GM18951 (cell line): ENCODE results near the gene DYNLT5.
"Not testable (repeated sequence)": the region's sequence is repeated elsewhere in the genome, so short reads cannot be mapped to it uniquely, and the experiment has no call there.

Experiments used
- POLR2A ChIP-seq: IDR thresholded peaks from 4 replicates; pipeline ENCODE4 v1.6.1; 2011; ENCODE audit warnings: mild to moderate bottlenecking; ENCODE audit not compliant: insufficient read length, insufficient read depth; ENCODE audit errors: extremely low read depth
- in situ Hi-C: fragments of 300-500 bp; cut with MboI; formaldehyde crosslinking; loops from one replicate; pipeline ENCODE4 v1.12.0; 2022; ENCODE audit warnings: low sequenced_read_pairs, mixed read lengths, inconsistent platforms; ENCODE audit not compliant: unreplicated experiment

DYNLT5 gene

DNA sequence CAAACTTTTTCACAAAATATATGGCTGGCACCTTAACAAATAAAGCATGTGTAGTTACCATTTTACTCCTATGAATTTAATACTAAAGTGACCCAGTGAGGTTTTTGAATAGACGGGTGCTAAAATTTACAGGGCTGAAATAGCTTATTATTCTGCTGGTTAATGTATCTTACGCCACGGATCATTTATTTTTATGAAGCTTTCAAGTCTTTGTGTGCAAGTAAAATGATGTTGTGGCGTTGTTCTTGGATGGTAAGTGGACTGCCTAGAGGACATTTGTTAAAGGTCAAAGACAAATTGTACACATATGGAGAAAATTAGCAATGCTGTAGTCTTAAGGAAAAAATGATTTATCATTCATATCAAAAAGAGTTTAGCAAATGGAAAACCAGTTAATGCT lies 26.0 kb downstream of the DYNLT5 start:
- in situ Hi-C loops = no loop called here

DNA sequence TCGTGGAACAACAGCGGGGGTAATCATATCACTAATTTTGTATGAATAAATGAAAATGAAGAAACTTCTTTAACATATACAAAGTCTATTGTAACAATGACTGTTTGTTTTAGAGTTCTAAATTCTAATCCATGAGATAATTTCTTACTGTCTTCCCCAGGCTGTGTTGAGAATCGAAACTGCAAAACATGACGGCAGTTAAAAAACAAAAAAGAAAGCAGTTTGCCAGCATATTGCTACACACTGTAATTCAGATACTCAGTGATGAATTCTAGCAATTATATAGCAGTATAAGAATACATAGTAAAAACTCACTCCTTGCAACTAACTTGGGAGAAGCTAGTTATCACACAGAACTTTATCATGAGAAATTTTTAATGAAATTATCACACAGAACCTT lies 26.7 kb downstream of the DYNLT5 start:
- in situ Hi-C loops = no loop called here
- no peak for TF ChIP-seq POLR2A

More for the DNA sequence above, 26.0 kb downstream of the DYNLT5 start:
- TF ChIP-seq POLR2A = no peak

DNA sequence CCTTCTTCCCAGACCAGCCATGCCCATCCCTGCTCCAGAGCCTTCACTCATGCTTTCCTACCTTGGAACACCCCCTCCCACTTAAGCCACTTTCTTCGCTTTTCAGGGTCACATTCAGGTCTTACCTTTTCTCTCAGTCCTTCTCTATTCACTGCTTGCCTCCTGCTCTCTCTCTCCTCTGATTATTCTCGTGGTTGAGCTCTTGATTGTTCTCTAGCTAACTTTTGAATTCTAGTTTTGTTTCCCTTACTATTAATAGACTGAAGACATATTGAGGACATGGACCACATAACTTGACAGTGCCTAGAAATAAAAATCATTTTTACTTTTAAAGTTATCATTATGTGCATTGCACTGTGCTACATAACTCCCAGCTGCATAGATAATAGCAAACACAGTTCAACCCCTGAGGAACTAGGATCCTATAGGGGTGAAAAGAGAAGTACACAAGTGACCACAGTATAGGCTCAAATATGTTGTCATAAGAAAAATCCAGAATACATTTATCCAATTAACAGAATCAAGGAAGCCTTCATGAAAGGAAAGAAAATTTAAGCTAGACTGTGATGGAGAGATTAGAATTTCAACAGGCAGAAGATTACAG lies 27.3 kb downstream of the DYNLT5 start:
- in situ Hi-C loops = no loop called here
- TF ChIP-seq POLR2A = no peak

DNA sequence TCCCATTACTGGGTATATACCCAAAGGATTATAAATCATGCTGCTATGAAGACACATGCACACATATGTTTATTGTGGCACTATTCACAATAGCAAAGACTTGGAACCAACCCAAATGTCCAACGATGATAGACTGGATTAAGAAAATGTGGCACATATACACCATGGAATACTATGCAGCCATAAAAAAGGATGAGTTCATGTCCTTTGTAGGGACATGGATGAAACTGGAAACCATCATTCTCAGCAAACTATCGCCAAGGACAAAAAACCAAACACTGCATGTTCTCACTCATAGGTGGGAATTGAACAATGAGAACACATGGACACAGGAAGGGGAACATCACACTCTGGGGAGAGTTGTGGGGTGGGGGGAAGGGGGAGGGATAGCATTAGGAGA lies 33.5 kb downstream of the DYNLT5 start:
- in situ Hi-C loops = not testable (repeated sequence)

DNA sequence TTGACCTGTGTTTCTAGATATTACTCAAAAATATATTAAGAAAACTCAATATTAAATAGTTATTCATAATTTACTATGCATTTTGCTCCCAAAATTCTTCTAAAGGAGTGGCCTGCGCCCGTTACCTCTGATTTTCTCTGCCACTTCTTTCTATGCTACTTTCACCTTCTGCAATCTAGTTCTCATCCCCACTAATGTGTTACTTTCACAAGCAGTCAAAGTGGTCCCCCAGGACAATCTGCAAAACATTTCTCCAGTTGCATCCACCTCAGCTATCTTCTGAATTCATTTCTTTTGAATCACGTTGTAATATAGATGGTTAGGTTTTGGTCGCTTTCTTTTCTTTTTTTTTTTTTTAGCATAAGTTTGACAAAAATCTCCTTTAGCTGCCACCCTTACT lies 35.4 kb downstream of the DYNLT5 start:
- TF ChIP-seq POLR2A = no peak
- in situ Hi-C loops = no loop called here

DNA sequence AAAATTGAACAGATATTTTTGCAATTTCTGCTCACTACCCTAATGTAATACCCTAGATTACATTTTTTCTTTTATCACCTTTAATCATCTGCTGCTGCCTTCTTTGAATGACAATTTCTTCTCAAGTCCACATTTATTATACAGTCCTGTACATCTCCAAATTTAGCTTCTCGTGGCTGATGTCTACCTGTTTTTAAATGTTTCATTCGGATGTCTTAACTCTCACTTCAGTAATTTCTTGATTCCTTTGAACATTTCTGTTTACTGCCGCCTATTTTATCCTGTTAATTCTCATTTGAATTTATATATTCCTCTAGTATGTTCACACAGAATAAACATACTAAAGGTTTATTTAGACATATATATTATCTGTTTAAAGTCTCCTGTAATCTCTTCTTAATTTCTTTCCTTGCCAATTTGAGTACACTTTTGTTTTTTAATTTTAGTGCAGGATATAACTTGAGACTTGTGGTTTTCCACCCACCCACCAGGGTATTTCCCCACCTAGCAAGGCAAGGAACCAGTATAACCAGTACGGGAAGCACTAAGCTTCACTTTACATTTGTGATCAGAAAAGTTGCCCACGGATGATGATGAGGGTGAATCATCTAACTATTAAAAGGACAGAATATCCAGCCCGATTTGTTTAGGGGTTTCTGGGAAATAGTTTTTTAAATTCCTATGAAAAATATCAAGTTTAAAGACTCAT lies 36.1 kb downstream of the DYNLT5 start:
- no peak for TF ChIP-seq POLR2A
- in situ Hi-C loops = no loop called here

DNA sequence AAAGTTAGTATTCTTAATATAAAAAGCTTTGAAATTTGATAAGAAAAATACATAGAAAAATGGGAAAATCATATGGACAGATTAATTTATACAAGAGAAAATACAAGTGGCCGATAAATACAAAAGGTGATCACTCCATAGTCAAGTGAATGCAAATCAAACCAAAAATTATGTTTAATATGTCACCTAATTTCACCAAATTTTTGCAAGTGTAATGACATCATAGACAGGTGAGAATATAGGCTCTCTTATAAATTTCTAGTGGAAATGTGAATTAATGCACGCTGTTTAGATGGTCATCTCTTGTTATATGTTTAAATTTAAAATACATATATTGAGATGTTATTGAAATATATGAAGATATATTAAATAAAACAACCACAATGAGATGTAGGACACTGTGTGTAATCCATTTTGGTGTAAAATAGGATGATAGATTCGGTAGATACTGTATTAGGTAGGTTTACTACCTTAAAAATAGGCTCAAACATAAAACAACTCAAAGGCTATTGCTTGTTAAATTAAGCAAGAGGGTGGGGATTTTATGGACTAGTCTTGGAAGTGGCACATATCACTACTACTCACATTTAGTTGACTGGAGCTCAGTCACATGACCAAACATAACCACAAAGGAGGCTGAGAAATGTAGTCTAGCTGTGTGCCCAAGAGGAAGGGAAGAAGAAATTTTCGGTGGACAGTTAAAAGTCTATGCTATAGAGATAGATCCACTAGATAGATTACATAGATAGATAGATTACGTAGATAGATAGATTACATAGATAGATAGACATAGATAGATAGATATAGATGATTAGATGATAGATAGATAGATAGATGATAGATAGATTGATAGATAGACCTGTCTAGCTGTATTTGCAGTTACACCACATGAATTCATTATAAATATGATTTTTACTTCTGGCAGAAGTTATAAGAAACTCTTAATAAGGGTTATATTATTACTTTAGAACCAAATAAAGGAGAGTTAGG lies 39.7 kb downstream of the DYNLT5 start:
- in situ Hi-C loops = no loop called here

DNA sequence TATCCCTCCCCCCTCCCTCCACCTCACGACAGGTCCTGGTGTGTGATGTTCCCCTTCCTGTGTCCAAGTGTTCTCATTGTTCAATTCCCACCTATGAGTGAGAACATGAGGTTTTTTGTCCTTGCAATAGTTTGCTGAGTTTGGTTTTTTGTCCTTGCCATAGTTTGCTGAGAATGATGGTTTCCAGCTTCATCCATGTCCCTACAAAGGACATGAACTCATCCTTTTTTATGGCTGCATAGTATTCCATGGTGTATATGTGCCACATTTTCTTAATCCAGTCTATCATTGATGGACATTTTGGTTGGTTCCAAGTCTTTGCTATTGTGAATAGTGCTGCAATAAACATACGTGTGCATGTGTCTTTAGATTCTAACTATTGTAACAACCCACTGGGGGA lies 43.6 kb downstream of the DYNLT5 start:
- in situ Hi-C loops = not testable (repeated sequence)

More for the DNA sequence above, 39.7 kb downstream of the DYNLT5 start:
- no peak for TF ChIP-seq POLR2A

DNA sequence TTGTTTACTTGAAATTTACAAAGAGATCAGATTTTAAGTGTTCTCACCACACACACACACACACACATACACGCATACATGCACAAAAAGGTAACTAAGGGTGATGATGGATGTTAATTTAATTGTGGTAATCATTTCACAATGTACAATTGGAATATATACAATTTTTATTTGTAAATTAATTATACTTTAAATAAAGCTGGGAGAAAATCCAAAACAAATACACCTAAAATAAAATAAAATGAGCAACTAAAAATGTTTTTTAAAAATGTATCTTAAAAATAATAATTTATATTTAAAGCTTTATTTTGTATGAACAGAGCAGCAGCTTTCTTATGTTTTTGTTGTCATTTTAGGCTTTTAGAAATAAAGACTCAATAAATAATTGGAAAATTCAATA lies 57.0 kb downstream of the DYNLT5 start:
- no peak for TF ChIP-seq POLR2A
- in situ Hi-C loops = no loop called here

DNA sequence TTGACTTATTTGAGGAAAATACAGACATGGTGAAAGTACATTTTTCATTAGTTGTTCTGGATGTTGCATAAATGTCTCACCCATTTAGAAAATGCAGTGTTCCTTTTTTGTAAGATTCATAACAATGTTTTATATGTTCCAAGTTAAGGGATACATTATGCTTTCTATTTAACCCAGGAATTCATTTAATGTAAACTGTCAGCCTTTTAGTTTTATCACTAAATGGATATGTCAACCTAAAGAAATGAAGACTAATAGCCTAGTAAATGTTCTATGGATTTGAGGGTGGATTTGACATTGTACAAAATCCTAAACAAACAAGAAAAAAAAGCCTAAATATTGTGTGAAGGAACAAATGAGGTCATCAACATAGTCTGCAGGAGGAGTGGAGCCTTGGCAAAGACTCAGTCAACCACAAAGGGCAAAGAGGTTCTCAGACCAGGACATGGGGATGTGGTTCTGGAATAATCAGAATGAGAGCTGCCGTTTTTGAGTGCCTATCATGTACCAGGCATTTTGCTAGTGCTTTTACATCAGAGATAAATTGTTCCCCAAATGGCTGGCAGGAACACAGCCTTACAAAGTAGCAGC lies 57.6 kb downstream of the DYNLT5 start:
- in situ Hi-C loops = no loop called here
- no peak for TF ChIP-seq POLR2A

DNA sequence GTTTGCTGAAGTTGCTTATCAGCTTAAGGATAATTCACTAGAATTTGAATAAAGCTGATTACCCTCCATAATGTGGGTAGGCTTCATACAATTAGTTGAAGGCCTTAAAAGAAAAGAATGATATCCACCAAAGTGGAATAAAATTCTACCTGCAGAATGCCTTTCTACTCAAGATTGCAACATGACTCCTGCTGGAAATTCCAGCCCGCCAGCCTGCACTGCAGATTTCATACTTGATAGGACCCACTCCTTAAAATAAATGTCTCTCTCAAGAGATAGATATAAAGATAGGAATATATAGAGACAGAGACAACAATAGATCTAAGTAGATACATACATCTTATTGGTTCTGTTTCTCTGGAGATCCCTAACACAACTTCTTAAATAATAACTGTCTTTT lies 72.5 kb downstream of the DYNLT5 start:
- TF ChIP-seq POLR2A = no peak
- in situ Hi-C loops = no loop called here
